Anterior cingulate cortex (tissue), 58 donors: Measurements from ENCODE around the gene PTHLH.
A peak's percentile ranks its signal among the peaks of the same experiment; 100 is the strongest.

Experiments
- DNase-seq, 58 donors: peaks; one replicate each; lab custom pipeline; 2025; lab: John Stamatoyannopoulos, UW

The PTHLH gene

GRCh38 chr12:27972721-27973120, at the start of gene PTHLH:
Gene PTHLH, minus strand, starts transcription at chr12:27972733. Its CDS starts 3,239 bp downstream, at chr12:27969494.
- no peak for DNase-seq

GRCh38 chr12:28021704-28022103, 49.2 kb upstream of the PTHLH start:
- no peak for DNase-seq

- no peak for DNase-seq
These were observed 45.3 kb upstream of the PTHLH start for GRCh38 chr12:28017873-28018255.

GRCh38 chr12:28017126-28017872, 44.8 kb upstream of the PTHLH start:
- peak in 24 of 58 donors; percentile 1 to 56 (median 15) for DNase-seq

- no peak for DNase-seq
These were observed 42.6 kb upstream of the PTHLH start for GRCh38 chr12:28015165-28015564.

GRCh38 chr12:28014196-28014595, 41.7 kb upstream of the PTHLH start:
- DNase-seq = no peak

GRCh38 chr12:28012333-28012918, 39.9 kb upstream of the PTHLH start:
- DNase-seq = no peak

GRCh38 chr12:28010036-28010435, 37.5 kb upstream of the PTHLH start:
- no peak for DNase-seq

GRCh38 chr12:27999970-28000369, 27.4 kb upstream of the PTHLH start:
- DNase-seq = no peak

GRCh38 chr12:27999521-27999920, 27.0 kb upstream of the PTHLH start:
- DNase-seq = no peak

- no peak for DNase-seq
These were observed 26.1 kb upstream of the PTHLH start for GRCh38 chr12:27998658-27999057.

- no peak for DNase-seq
These were observed 25.6 kb upstream of the PTHLH start for GRCh38 chr12:27998170-27998569.

- no peak for DNase-seq
These were observed 24.2 kb upstream of the PTHLH start for GRCh38 chr12:27996761-27997160.

- no peak for DNase-seq
These were observed 22.9 kb upstream of the PTHLH start for GRCh38 chr12:27995406-27995805.

GRCh38 chr12:27988594-27989233, 16.2 kb upstream of the PTHLH start:
- DNase-seq = no peak

- DNase-seq = no peak
These were observed 14.8 kb upstream of the PTHLH start for GRCh38 chr12:27987331-27987730.

GRCh38 chr12:27984275-27984674, 11.7 kb upstream of the PTHLH start:
- no peak for DNase-seq

- no peak for DNase-seq
These were observed 10.4 kb upstream of the PTHLH start for GRCh38 chr12:27982951-27983350.

GRCh38 chr12:27982385-27982784, 9.9 kb upstream of the PTHLH start:
- DNase-seq = no peak

GRCh38 chr12:27981874-27982273, 9.3 kb upstream of the PTHLH start:
- DNase-seq = no peak

GRCh38 chr12:27979145-27979544, 6.6 kb upstream of the PTHLH start:
- DNase-seq = no peak
